Stomach smooth muscle (tissue), 2 donors: Measurements from ENCODE around the gene IL1R2.
A peak's percentile ranks its signal among the peaks of the same experiment; 100 is the strongest.

Experiments used
- H3K27ac ChIP-seq: one replicate; pipeline ENCODE4 v1.7.0; 2013; ENCODE audit warnings: mild to moderate bottlenecking, low read length, inconsistent platforms
- H3K27me3 ChIP-seq, 2 donors: one replicate each; pipeline ENCODE4 v1.7.0; 2013; ENCODE audit warnings: low read length in 2 of 2; ENCODE audit not compliant: insufficient read depth in 2 of 2, control insufficient read depth in 1 of 2
- H3K36me3 ChIP-seq, 2 donors: one replicate each; pipeline ENCODE4 v1.7.0; 2013; ENCODE audit warnings: low read length in 2 of 2; ENCODE audit not compliant: control insufficient read depth in 2 of 2, insufficient read depth in 2 of 2
- H3K4me1 ChIP-seq: one replicate; pipeline ENCODE4 v1.7.0; 2013; ENCODE audit warnings: low read length; ENCODE audit not compliant: control insufficient read depth, insufficient read depth
- H3K4me3 ChIP-seq, 2 donors: one replicate each; pipeline ENCODE4 v1.7.0; 2013; ENCODE audit warnings: low read length in 2 of 2
- H3K9ac ChIP-seq, 2 donors: one replicate each; pipeline ENCODE4 v1.7.0; 2013; ENCODE audit warnings: low read length in 2 of 2, mild to moderate bottlenecking in 1 of 2
- H3K9me3 ChIP-seq, 2 donors: one replicate each; pipeline ENCODE4 v1.7.0; 2013; ENCODE audit warnings: low read length in 2 of 2; ENCODE audit not compliant: control insufficient read depth in 2 of 2
- donor health status: healthy.
- donor health status: Pancreatic carcinoma.

The IL1R2 gene

GRCh38 chr2:101991721-101992145, at the start of gene IL1R2:
Gene IL1R2 (plus strand): TSS chr2:101991960. CDS start chr2:102008576, 16,616 bp downstream.
- no peak within 1 kb of the TSS for H3K9ac ChIP-seq
- H3K9me3 ChIP-seq = no peaks in the 10 kb centered on the region
- no peak within 1 kb of the TSS for H3K27ac ChIP-seq
- no peaks in the 10 kb centered on the region for H3K36me3 ChIP-seq
- no peaks in the 10 kb centered on the region for H3K27me3 ChIP-seq
- no peaks in the 10 kb centered on the region for H3K4me1 ChIP-seq
- H3K4me3 ChIP-seq = no peak within 1 kb of the TSS

GRCh38 chr2:101942851-101943250, 48.9 kb upstream of the IL1R2 start:
- Histone ChIP-seq H3K27me3 (no peaks in the 10 kb centered on the region), H3K4me3 (no peak overlapping the region)

GRCh38 chr2:101946372-101947039, 45.3 kb upstream of the IL1R2 start:
- Histone ChIP-seq H3K9ac (no peak overlapping the region), H3K27ac (no peak overlapping the region), H3K27me3 (no peaks in the 10 kb centered on the region), H3K36me3 (no peaks in the 10 kb centered on the region), H3K9me3 (peaks cover 0 to 3% of the 10 kb centered on the region in 2 donors), H3K4me1 (no peaks in the 10 kb centered on the region), H3K4me3 (no peak overlapping the region)

More at GRCh38 chr2:101942851-101943250, 48.9 kb upstream of the IL1R2 start:
- no peaks in the 10 kb centered on the region for H3K36me3 ChIP-seq
- no peak overlapping the region for H3K9ac ChIP-seq
- no peaks in the 10 kb centered on the region for H3K4me1 ChIP-seq
- H3K9me3 ChIP-seq = no peaks in the 10 kb centered on the region
- no peak overlapping the region for H3K27ac ChIP-seq

DNA sequence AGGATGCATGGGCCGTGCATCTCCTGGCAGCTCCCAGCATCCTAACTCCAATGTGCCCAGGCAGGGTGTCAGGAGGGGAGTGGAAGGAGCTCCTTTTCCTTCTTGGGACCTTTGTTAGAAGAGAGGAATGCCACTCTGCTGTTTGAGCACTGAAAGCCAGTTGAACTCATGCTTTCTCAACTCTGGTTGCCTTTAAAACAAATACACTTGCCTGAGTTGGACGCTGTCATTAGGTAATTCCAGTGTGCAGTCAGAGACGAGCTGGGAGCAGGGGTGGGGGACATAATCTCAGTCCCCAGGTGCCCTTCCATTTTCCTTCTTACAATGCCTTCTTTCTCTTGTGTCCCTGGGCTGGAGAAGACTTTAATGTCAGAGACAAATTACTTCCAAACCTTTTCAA, 44.4 kb upstream of the IL1R2 start:
- H3K9me3 ChIP-seq = peaks cover 0 to 3% of the 10 kb centered on the region in 2 donors
- no peak overlapping the region for H3K4me3 ChIP-seq
- H3K36me3 ChIP-seq = no peaks in the 10 kb centered on the region
- H3K27me3 ChIP-seq = no peaks in the 10 kb centered on the region
- H3K27ac ChIP-seq = no peak overlapping the region
- H3K4me1 ChIP-seq = no peaks in the 10 kb centered on the region
- no peak overlapping the region for H3K9ac ChIP-seq

DNA sequence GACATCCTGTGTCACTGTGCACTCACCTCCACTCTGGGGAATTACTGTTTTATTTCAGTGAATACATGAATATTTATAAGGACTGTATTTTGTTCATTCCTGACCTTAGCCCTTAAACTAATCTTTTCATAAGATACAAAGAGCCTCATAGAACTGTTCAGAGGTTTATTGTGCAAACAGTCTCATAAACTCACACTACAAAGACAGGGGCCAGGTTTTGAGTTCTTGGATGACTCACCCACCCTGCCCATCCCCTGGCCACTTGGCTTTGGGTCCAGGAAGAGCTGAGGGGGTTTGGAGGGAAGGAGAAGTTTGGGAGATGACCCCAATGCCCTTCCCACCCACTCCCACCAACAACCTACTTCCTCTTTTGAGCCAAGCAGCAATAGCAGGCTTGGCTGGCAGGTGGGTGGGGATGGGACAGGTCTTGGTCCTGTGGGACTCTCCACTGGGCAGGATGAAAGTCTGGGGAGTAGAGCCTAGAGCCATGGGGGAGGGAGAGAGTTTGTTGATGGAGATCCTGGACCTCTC, 43.1 kb upstream of the IL1R2 start:
- Histone ChIP-seq H3K9me3 (peaks cover 0 to 3% of the 10 kb centered on the region in 2 donors), H3K27ac (no peak overlapping the region), H3K36me3 (no peaks in the 10 kb centered on the region)

DNA sequence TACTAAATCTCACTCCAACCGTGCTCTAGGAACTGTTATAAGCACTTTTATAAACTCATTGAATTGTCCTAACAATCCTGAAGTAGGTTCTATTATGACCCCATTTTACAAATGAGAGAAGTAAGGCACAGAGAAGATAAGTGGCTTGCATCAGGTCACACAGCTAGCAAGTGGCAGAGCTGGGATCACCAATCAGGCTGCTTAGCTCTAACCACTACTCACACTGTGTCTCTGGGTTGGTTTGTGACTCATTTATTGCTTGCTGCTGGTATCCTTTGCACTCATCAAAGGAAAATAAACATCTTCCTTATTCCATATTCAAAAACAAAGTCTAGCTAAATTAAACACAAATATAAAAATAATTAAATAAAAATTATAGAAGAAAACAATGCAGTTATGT, 42.5 kb upstream of the IL1R2 start:
- Histone ChIP-seq H3K27ac (no peak overlapping the region), H3K4me3 (no peak overlapping the region), H3K4me1 (no peaks in the 10 kb centered on the region), H3K9me3 (peaks cover 0 to 3% of the 10 kb centered on the region in 2 donors), H3K27me3 (no peaks in the 10 kb centered on the region), H3K36me3 (no peaks in the 10 kb centered on the region), H3K9ac (no peak overlapping the region)

More for the DNA sequence above, 43.1 kb upstream of the IL1R2 start:
- no peaks in the 10 kb centered on the region for H3K4me1 ChIP-seq
- H3K9ac ChIP-seq = no peak overlapping the region
- no peak overlapping the region for H3K4me3 ChIP-seq
- no peaks in the 10 kb centered on the region for H3K27me3 ChIP-seq

GRCh38 chr2:101951296-101951695, 40.5 kb upstream of the IL1R2 start:
- H3K36me3 ChIP-seq = no peaks in the 10 kb centered on the region
- no peaks in the 10 kb centered on the region for H3K4me1 ChIP-seq

GRCh38 chr2:101952551-101952950, 39.2 kb upstream of the IL1R2 start:
- Histone ChIP-seq H3K4me3 (no peak overlapping the region), H3K36me3 (no peaks in the 10 kb centered on the region), H3K9me3 (peaks cover 0 to 3% of the 10 kb centered on the region in 2 donors), H3K4me1 (no peaks in the 10 kb centered on the region), H3K27me3 (no peaks in the 10 kb centered on the region), H3K27ac (no peak overlapping the region), H3K9ac (no peak overlapping the region)

More at GRCh38 chr2:101951296-101951695, 40.5 kb upstream of the IL1R2 start:
- no peak overlapping the region for H3K4me3 ChIP-seq
- H3K27ac ChIP-seq = no peak overlapping the region
- no peaks in the 10 kb centered on the region for H3K27me3 ChIP-seq
- peaks cover 0 to 3% of the 10 kb centered on the region in 2 donors for H3K9me3 ChIP-seq
- no peak overlapping the region for H3K9ac ChIP-seq

DNA sequence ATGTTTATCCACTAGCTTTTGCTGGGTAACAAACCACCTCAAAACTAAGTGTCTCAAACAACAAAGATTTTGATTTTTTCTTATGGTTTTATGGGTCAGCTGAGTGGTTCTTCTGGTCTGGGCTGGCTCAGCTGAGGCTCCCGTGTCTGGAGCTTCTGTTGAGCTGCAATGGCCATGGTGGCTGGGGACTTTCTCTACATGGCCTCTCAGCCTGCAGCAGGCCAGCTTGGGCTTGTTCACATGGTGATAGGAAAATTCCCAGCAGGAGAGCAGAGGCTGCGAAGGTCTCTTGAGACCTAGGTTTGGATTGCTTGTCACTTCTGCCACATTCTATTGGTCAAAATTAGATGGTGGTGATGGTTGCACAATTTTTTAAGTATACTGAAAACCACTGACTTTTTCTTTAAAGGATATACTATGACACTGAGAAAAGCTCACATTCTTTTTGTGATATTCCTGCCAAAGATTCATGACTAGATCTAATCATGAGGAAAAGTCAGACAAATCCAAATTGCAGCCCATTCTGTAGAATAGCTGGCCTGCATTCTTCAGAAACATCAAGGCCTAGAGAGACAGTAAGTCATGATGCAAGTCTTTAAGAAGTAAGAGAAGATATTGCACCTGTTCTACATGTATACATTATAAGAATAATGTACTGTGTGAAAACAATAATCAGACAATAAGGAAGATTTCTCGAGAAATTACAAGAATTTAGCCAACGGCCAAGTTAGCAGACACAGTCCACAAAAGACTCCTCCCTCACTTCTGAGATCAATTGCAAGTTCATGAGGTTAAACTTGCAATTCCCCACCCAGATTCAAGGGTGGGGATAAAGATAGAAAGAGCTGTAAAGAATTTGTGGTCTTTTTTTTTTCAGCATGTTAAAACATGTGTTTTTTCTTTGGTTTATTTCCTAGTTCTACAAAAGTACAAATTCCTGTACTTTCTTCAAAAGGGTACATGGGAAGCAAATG, 35.0 kb upstream of the IL1R2 start:
- Histone ChIP-seq H3K9ac (no peak overlapping the region), H3K4me3 (no peak overlapping the region), H3K27me3 (no peaks in the 10 kb centered on the region), H3K9me3 (no peaks in the 10 kb centered on the region), H3K36me3 (no peaks in the 10 kb centered on the region), H3K27ac (peak overlapping the region; percentile 11), H3K4me1 (peaks cover 11% of the 10 kb centered on the region)

DNA sequence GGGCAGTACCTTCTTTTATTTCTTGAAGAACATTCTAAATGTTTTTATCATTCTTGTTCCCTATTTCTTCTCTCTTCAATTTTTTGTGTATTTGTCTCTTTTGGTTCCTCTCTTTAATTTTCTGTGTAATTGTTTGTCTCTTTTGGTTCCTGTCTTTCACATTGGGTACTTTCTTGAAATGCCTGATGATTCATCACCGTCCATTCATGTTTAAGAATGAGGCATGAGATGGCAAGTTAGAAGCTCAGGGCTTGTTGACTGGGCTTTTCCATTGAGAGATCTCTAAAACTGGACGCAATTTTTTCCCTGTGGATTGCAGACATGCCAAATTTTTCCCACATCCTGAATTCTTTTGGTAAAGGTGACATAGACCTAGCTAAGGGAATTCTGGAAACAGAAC, 33.7 kb upstream of the IL1R2 start:
- Histone ChIP-seq H3K27ac (no peak overlapping the region), H3K4me3 (no peak overlapping the region), H3K4me1 (peaks cover 25% of the 10 kb centered on the region), H3K9ac (no peak overlapping the region), H3K9me3 (no peaks in the 10 kb centered on the region), H3K36me3 (no peaks in the 10 kb centered on the region), H3K27me3 (no peaks in the 10 kb centered on the region)
